ENCODE data around the gene CLCN1.

CLCN1 gene

GRCh38 chr7:143296686-143297085 lies 19.2 kb upstream of the CLCN1 start:
- no peak for DNase-seq

DNA sequence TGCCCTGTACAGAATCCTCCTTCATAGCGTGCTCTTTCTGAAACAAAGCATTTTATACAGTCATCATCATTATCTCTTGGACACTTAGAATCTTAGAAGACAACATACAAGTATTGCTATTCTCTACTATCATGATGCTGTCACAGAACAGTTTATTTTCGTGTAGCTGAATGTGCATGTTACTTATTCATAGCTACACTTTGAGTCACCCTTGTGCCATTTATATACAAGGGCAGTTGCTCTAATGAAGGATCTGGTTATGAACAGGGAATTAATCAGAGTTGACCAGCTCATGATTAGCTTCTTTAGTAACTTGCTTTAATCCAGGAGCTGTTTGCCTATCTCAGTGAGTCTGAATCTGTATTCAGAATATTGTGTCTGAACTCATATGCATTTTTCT lies 16.6 kb upstream of the CLCN1 start:
- DNase-seq: no peak

- DNase-seq: peak; percentile 53
Observed at GRCh38 chr7:143299840-143300239, 16.1 kb upstream of the CLCN1 start.

DNA sequence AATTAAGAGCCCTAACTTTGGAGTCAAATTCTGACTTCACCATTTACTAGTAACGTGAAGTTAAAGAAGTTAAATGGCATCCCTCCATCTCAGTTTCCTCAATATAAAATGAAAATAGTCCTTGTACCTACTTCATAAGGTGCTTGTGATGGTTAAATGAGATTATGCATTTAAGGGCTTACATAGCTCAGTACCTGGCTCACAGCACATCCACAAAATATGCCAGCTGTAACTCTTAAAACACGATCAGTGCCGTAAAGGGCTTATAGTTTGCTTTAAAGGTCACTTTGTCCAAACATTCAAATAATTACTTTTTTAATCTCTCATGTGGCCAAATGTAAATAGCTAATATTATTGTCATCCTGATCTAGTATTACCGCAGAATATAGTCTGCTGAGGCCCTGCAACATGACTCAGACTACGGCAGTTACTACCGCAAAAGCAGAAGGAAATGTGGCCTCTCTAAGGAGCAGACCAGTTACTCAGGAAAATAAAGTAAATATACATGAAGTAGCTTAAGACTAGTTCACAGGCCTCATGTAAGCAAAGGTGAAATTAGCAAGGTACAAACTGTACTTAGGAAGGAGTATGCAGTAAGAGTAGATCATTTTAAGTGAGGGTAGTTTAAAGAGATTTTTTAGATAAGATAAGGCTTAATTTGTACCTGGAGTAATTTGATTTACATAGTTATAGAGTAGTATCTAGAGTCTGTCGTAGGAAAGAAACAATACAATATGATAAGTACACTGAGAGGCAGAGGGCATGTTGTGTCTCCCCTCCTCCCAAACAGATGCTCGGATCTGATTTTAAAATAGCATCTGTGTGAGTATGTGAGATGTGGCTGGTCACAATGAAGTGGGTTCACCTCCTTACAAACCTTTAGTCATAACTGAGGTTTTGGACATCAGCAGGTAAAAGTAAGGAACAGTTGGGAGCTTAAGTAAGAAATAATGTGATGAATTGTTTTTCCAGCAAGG lies 14.7 kb upstream of the CLCN1 start:
- no peak for DNase-seq

DNA sequence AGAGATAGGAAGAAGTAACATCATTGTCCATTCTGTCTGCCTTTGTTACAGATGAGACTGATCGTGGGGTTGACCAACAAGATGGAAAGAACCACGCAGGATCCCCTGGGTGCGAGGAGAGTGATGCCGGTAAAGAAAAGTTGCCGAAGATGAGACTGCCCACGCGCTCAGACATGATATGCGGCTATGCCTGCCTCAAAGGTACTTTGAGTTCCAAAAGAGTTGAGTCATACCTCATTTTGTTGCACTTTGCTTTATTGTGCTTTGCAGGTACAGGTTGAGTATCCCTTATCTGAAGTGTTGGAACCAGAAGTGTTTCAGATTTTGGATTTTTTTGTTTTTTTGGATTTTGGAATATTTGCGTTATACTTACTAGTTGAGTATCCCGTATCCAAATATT lies 12.2 kb upstream of the CLCN1 start:
- DNase-seq: no peak

- no peak for DNase-seq
Observed at GRCh38 chr7:143304938-143305337, 11.0 kb upstream of the CLCN1 start.

GRCh38 chr7:143305423-143306070 lies 10.4 kb upstream of the CLCN1 start:
- peak; percentile 63 for DNase-seq

DNA sequence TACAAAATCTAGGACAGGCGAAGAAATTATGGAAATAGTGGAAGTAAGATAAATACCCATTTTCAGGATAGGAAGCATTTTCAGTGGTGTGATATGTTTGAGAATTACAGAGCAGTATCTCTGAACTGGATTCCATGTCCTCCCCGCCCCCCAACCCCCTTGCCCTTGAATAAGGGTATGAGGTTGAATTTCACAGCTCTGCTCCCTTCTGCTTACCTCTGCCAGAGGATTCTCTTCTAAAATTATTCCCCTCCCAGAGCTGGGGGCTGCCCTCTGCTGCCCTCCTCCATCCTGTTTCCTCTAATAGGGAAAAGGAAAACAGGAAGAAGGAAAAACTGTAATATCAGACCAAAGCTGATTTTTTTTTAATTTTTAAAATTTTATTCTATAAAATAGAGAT lies 7.3 kb upstream of the CLCN1 start:
- DNase-seq: no peak

DNA sequence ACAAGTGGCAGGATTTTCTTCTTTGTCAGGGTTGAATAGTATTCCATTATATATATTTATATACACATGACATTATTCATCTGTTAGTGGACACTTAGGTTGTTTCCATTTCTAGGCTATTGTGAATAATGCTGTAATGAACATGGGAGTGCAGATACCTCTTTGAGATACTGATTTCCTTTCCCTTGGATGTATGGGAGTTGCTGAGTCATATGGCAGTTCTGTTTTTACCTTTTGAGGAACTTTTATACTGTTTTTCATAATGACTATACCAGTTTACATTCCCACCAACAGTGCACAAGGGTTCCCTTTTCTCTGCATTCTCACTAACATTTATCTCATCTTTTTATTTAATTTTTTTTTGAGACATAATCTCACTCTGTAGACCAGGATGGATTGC lies 1.8 kb upstream of the CLCN1 start:
- DNase-seq: no peak

DNA sequence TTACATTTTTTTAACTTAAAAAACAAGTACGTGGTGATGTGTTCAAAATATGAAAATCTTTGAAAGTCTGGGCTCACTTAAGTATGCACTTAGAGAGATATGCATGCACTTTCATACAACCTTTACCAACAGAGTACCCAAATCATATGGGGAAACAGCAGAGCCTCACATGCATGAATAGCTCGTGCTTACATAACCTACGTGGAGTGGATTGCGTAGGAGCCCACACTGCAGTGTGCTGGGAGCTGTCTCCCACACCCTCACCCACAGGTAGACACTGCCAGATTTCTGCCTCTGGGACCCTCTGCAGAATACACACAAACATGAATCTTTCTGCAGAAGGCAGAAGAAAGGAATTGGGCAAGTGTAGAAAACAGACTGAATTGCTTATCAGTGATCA lies 581 bp downstream of the CLCN1 start:
- no peak for DNase-seq

GRCh38 chr7:143318661-143319060 lies 2.8 kb downstream of the CLCN1 start:
- DNase-seq: no peak

DNA sequence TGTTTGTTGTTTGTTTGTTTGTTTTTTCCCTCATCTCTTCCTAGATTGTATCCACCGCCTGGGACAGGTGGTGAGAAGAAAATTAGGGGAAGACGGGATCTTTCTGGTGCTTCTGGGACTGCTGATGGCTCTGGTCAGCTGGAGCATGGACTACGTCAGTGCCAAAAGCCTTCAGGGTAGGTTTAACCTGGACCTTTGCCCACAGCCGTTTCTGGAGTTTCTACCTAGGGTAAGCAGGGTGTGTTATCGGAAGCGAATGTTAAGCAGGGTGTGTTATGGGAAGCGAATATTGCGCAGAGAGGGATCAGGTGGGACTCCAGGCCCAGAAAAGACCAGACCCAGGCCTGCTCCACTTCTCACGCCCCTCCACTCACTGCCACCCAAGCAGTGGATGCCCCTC lies 4.7 kb downstream of the CLCN1 start:
- DNase-seq: no peak

GRCh38 chr7:143321242-143321641 lies 5.3 kb downstream of the CLCN1 start:
- DNase-seq: no peak

GRCh38 chr7:143321734-143322133 lies 5.8 kb downstream of the CLCN1 start:
- peak; percentile 24 for DNase-seq

- no peak for DNase-seq
Observed at GRCh38 chr7:143322760-143323633, 7.1 kb downstream of the CLCN1 start.

DNA sequence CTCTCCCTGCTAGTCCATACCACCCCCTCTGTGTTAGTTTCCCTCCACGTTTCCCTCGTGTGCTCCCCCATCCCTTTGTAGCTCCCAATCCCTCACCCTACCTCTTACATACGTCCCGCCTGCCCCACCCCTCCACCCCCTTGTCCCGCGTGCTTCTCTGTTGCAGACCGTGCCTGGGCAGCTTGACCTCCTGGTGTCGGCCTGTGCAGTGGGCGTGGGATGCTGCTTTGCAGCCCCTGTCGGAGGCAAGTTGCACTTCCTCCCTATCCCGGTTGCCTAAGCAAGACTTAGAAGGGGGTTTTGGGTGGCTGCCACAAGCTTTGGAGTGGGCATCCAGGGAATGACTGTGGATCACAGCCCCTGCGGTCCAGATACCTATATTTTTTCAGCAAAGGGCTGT lies 7.7 kb downstream of the CLCN1 start:
- no peak for DNase-seq

DNA sequence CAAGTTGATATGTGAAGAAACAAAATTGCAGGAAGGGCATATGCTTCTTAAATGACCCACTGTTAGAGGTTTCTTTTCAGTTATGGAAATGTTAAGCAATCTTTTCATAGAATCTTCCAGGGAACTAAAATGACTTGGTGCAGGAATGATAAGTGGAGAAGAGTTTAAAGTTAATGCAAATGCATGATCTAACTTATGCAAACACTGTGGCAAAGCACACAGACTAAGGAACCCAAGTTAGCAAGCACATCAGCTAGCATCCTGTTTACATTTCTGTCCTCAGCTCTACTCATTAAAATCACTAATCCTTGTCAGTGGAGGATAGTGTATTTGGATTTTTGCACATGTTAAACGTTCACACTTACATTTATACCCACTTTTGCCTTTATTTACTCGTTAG lies 9.3 kb downstream of the CLCN1 start:
- DNase-seq: no peak

- no peak for DNase-seq
Observed at GRCh38 chr7:143327903-143328302, 12.0 kb downstream of the CLCN1 start.

- DNase-seq: no peak
Observed at GRCh38 chr7:143329471-143330170, 13.7 kb downstream of the CLCN1 start.

DNA sequence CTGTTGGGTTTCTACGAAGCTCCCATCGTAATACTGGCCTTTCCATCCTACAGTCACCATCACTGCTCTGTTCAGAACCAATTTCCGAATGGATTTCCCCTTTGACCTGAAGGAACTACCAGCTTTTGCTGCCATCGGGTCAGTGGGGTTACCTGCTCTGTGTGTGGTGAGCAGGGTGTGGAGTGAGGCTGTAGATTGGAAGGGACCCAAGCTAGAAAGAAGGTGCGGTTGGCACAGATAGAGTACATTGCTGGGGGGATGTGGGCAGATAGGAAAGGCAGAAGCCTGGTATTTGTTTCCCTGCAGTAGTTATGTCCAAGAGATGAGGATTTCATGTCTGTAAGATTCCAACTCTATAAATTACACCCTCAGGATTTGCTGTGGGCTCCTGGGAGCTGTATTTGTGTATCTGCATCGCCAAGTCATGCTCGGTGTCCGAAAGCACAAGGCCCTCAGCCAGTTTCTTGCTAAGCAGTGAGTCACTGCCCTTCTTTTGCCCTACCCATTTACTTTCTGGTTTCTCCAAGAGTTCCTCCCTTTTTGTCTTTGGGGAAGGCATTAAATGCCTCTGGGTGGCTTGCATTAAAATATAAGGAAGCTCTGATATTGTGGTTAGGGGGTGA lies 15.4 kb downstream of the CLCN1 start:
- DNase-seq: no peak

DNA sequence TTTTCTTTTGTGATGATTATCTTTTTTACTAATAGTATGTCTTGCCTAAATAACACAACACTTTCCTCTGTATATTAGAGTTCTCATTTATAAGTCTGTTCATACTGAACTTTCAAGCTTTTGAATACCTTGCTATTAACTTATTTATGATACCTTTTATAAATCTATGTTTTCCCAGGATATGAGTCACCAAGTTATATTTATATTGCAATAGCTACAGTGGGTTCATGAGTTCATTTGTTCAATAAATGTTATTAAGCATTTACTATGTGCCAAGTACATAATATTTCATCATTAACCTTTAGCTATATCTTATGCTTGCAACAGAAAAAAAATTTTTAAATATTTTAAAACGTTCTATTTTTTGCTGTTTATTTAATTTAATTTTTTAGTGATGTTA lies 18.3 kb downstream of the CLCN1 start:
- no peak for DNase-seq

GRCh38 chr7:143337216-143337615 lies 21.3 kb downstream of the CLCN1 start:
- no peak for DNase-seq

Measured in CD4-positive, alpha-beta T cell treated with Interferon gamma for 1 hour (primary cell).